Liver (tissue), 9 donors: Measurements from ENCODE around the gene FAM83G. TPM values are rescaled to one million over a fixed set of nuclear protein-coding genes. Genes with fewer than 3 reads are reported as not detected.

Experiments
- DNase-seq: peaks from one replicate; pipeline ENCODE4 v3.0.0-alpha.2; 2017; ENCODE audit warnings: low spot score
- H3K27ac ChIP-seq, 2 donors: one replicate each; pipeline ENCODE4 v1.7.0; 2013; ENCODE audit warnings: inconsistent platforms in 2 of 2, low read length in 2 of 2, control low read depth in 1 of 2, low read depth in 1 of 2, mild to moderate bottlenecking in 1 of 2
- H3K27me3 ChIP-seq, 4 donors: one replicate each; pipeline versions ENCODE4 v1.6.1 to v1.7.0; 2013; ENCODE audit warnings: low read length in 3 of 4, inconsistent platforms in 1 of 4, mild to moderate bottlenecking in 1 of 4, moderate library complexity in 1 of 4; ENCODE audit not compliant: control insufficient read depth in 4 of 4, insufficient read depth in 4 of 4
- H3K36me3 ChIP-seq, 4 donors: one replicate each; pipeline versions ENCODE4 v1.6.1 to v1.7.0; 2013; ENCODE audit warnings: low read length in 3 of 4, mild to moderate bottlenecking in 3 of 4, low read depth in 1 of 4, moderate library complexity in 1 of 4; ENCODE audit not compliant: control insufficient read depth in 4 of 4, insufficient read depth in 3 of 4
- H3K4me1 ChIP-seq, 4 donors: one replicate each; pipeline versions ENCODE4 v1.6.1 to v1.7.0; 2013; ENCODE audit warnings: low read length in 3 of 4, mild to moderate bottlenecking in 3 of 4, moderate library complexity in 1 of 4; ENCODE audit not compliant: control insufficient read depth in 4 of 4, insufficient read depth in 4 of 4
- H3K4me3 ChIP-seq, 3 donors: one replicate each; pipeline versions ENCODE4 v1.6.1 to v1.7.0; 2013; ENCODE audit warnings: low read length in 3 of 3, control low read depth in 1 of 3, low read depth in 1 of 3, mild to moderate bottlenecking in 1 of 3
- H3K9ac ChIP-seq, 2 donors: one replicate each; pipeline ENCODE4 v1.7.0; 2013; ENCODE audit warnings: low read length in 2 of 2, mild to moderate bottlenecking in 2 of 2, moderate library complexity in 2 of 2, control low read depth in 1 of 2, low read depth in 1 of 2
- H3K9me3 ChIP-seq, 4 donors: one replicate each; pipeline versions ENCODE4 v1.6.1 to v1.7.0; 2013; ENCODE audit warnings: low read length in 3 of 4; ENCODE audit not compliant: control insufficient read depth in 4 of 4
- ATF3 ChIP-seq: IDR thresholded peaks from 2 replicates; pipeline ENCODE4 v1.6.1; 2016; ENCODE audit warnings: antibody characterized with exemption
- CTCF ChIP-seq: fragments of 150-350 bp; IDR thresholded peaks from 2 replicates; pipeline ENCODE4 v1.5.1; 2017; ENCODE audit warnings: improper control_type of control experiment, low read depth, low read length; ENCODE audit not compliant: missing input control
- EGR1 ChIP-seq, 2 donors: IDR thresholded peaks; 2 replicates each; pipeline ENCODE4 v1.6.1; 2016 to 2018; ENCODE audit warnings: antibody characterized with exemption in 2 of 2, low read depth in 2 of 2
- FOXA1 ChIP-seq: IDR thresholded peaks from 2 replicates; pipeline ENCODE4 v1.6.1; 2016; ENCODE audit warnings: antibody characterized with exemption
- FOXA2 ChIP-seq: IDR thresholded peaks from 2 replicates; pipeline ENCODE4 v1.6.1; 2016; ENCODE audit warnings: antibody characterized with exemption
- GABPA ChIP-seq, 2 donors: IDR thresholded peaks in 1 of 2; conservative IDR thresholded peaks in 1 of 2; 2 replicates each; pipeline ENCODE4 v1.6.1; 2016; ENCODE audit warnings: antibody characterized with exemption in 2 of 2, mild to moderate bottlenecking in 1 of 2, moderate library complexity in 1 of 2
- HNF4A ChIP-seq, 2 donors: conservative IDR thresholded peaks; 2 replicates each; pipeline ENCODE4 v1.6.1; 2016; ENCODE audit warnings: antibody characterized with exemption in 2 of 2, mild to moderate bottlenecking in 2 of 2
- HNF4G ChIP-seq: IDR thresholded peaks from 2 replicates; pipeline ENCODE4 v1.6.1; 2016; ENCODE audit warnings: antibody characterized with exemption
- JUND ChIP-seq, 2 donors: IDR thresholded peaks; 2 replicates each; pipeline ENCODE4 v1.6.1; 2016; ENCODE audit warnings: antibody characterized with exemption in 2 of 2
- MAX ChIP-seq: IDR thresholded peaks from 2 replicates; pipeline ENCODE4 v1.6.1; 2016; ENCODE audit warnings: antibody characterized with exemption
- NR2F2 ChIP-seq: IDR thresholded peaks from 2 replicates; pipeline ENCODE4 v1.6.1; 2016; ENCODE audit warnings: antibody characterized with exemption
- RAD21 ChIP-seq, 2 donors: IDR thresholded peaks; 2 replicates each; pipeline ENCODE4 v1.6.1; 2016; ENCODE audit warnings: antibody characterized with exemption in 2 of 2, mild to moderate bottlenecking in 2 of 2
- REST ChIP-seq: IDR thresholded peaks from 2 replicates; pipeline ENCODE4 v1.6.1; 2016; ENCODE audit warnings: antibody characterized with exemption, mild to moderate bottlenecking
- RXRA ChIP-seq, 2 donors: IDR thresholded peaks; 2 replicates each; pipeline ENCODE4 v1.6.1; 2017 to 2018; ENCODE audit warnings: antibody characterized with exemption in 2 of 2, mild to moderate bottlenecking in 1 of 2
- SP1 ChIP-seq: IDR thresholded peaks from 2 replicates; pipeline ENCODE4 v1.6.1; 2018; ENCODE audit warnings: antibody characterized with exemption, mild to moderate bottlenecking
- TAF1 ChIP-seq: conservative IDR thresholded peaks from 2 replicates; pipeline ENCODE4 v1.6.1; 2016; ENCODE audit warnings: antibody characterized with exemption, mild to moderate bottlenecking
- YY1 ChIP-seq: IDR thresholded peaks from 2 replicates; pipeline ENCODE4 v1.6.1; 2016; ENCODE audit warnings: antibody characterized with exemption, mild to moderate bottlenecking
- ZBTB33 ChIP-seq: IDR thresholded peaks from 2 replicates; pipeline ENCODE4 v1.6.1; 2016; ENCODE audit warnings: antibody characterized with exemption
- WGBS: extraction: QIAGEN DNeasy Blood & Tissue Kit; methylation state at CpG from one replicate; pipeline ENCODE4 v1.1.7; 2013; 5-methylcytosine and 5-hydroxymethylcytosine counted together
- polyA plus RNA-seq, 2 donors: library from polyadenylated mRNA; stranded (reverse) in 1 of 2; unstranded in 1 of 2; fragments of 200-250 nt in 1 of 2; fragments of >200 nt in 1 of 2; fragmentation: Nextera tagmentation in 1 of 2; extraction: Ambion mirVana in 1 of 2; gene quantifications; one replicate each; pipeline versions ENCODE4 v1.2.1 to v1.2.3, GENCODE V29; 2013 to 2015
- total RNA-seq, 2 donors: library from RNA; depleted of rRNA; stranded (reverse); fragments of >200 nt; gene quantifications; one replicate each; pipeline ENCODE4 v1.2.3, GENCODE V29; 2014
- donor health status: healthy.
- donor health status: healthy.
- donor health status: healthy.
- donor health status: healthy.
- donor health status: healthy.

FAM83G gene
- total and polyA plus RNA-seq, 4 donors = 5.2 to 25.0 (median 11.5) TPM

- Histone ChIP-seq H3K4me1 (peaks cover 0 to 14% (median 6%) of the 10 kb centered on the region in 4 donors), H3K4me3 (no peak overlapping the region), H3K27ac (no peak overlapping the region), H3K9me3 (no peaks in the 10 kb centered on the region), H3K9ac (no peak overlapping the region), H3K27me3 (no peaks in the 10 kb centered on the region), H3K36me3 (no peaks in the 10 kb centered on the region)
- TF ChIP-seq RXRA (IDR thresholded peaks at IDR 0.05) (no peak), GABPA (IDR thresholded peaks at IDR 0.05 in 1 of 2, conservative IDR thresholded peaks at IDR 0.05 in 1 of 2) (no peak), HNF4A (conservative IDR thresholded peaks at IDR 0.05) (no peak), EGR1 (IDR thresholded peaks at IDR 0.05; ENCODE audit: low read depth in 2 of 2) (no peak), ZBTB33 (no peak), FOXA1 (no peak), CTCF (no peak), JUND (IDR thresholded peaks at IDR 0.05) (no peak), MAX (no peak), HNF4G (no peak), YY1 (no peak), ATF3 (no peak), TAF1 (no peak)
- 99% methylated on average over 3 of the region's 3 CpGs for WGBS
- no peak for DNase-seq
Observed at GRCh38 chr17:18954321-18954720, 50.2 kb downstream of the FAM83G start.

GRCh38 chr17:18953231-18953728, 51.3 kb downstream of the FAM83G start:
- no peaks in the 10 kb centered on the region for H3K27me3 ChIP-seq
- peaks cover 0 to 14% (median 6%) of the 10 kb centered on the region in 4 donors for H3K4me1 ChIP-seq
- no peak overlapping the region for H3K4me3 ChIP-seq
- no peak overlapping the region for H3K9ac ChIP-seq
- H3K9me3 ChIP-seq = no peaks in the 10 kb centered on the region
- DNase-seq = no peak
- no peak overlapping the region for H3K27ac ChIP-seq
- H3K36me3 ChIP-seq = no peaks in the 10 kb centered on the region
- 93% methylated on average over 14 of the region's 14 CpGs for WGBS
- TF ChIP-seq FOXA2 (no peak), FOXA1 (no peak), EGR1 (IDR thresholded peaks at IDR 0.05; ENCODE audit: low read depth in 2 of 2) (no peak), RXRA (IDR thresholded peaks at IDR 0.05) (no peak), GABPA (IDR thresholded peaks at IDR 0.05 in 1 of 2, conservative IDR thresholded peaks at IDR 0.05 in 1 of 2) (no peak), TAF1 (no peak), SP1 (no peak), YY1 (no peak), NR2F2 (no peak), MAX (no peak), HNF4G (no peak), HNF4A (conservative IDR thresholded peaks at IDR 0.05) (no peak), CTCF (no peak), JUND (IDR thresholded peaks at IDR 0.05) (no peak), RAD21 (IDR thresholded peaks at IDR 0.05) (no peak), REST (no peak), ATF3 (no peak)
